Naive thymus-derived CD8-positive, alpha-beta T cell (primary cell): ENCODE measurements around the gene STRIP2. TPM values are rescaled to one million over a fixed set of nuclear protein-coding genes. Genes with fewer than 3 reads are reported as not detected.
"Not testable (repeated sequence)": the region's sequence is repeated elsewhere in the genome, so short reads cannot be mapped to it uniquely, and the experiment has no call there.

ENCODE experiments used
- ATAC-seq, 2 donors: fragments of 150-1000 bp; cut with Tn5 transposase in 1 of 2; sonication (Bioruptor Pico), chemical (Tn5 transposase) in 1 of 2; 1 replicate in 1 of 2; 2 replicates in 1 of 2; pipeline ENCODE4 v1.10.0; 2021; ENCODE audit warnings: mild to moderate bottlenecking in 2 of 2, moderate library complexity in 2 of 2
- POLR2A ChIA-PET: fragments of 350-600 bp; sonication (Branson Sonifier 250); formaldehyde crosslinking; loops from one replicate; lab custom pipeline; 2021; ENCODE audit warnings: antibody characterized with exemption; lab: Charles Lee
- DNase-seq, 10 donors: peaks; one replicate each; pipeline versions ENCODE4 v3.0.0 to v3.0.0-alpha.2; 2020 to 2022
- H3K27ac Mint-ChIP-seq, 10 donors: one replicate each; pipeline ENCODE4 v1.8.0; 2020 to 2022; ENCODE audit warnings: mild to moderate bottlenecking in 10 of 10, mixed read lengths in 10 of 10, moderate library complexity in 4 of 10, inconsistent platforms in 1 of 10
- H3K27me3 Mint-ChIP-seq, 5 donors: one replicate each; pipeline ENCODE4 v1.8.0; 2021 to 2022; ENCODE audit warnings: mixed read lengths in 5 of 5
- H3K36me3 Mint-ChIP-seq, 3 donors: one replicate each; pipeline ENCODE4 v1.8.0; 2020 to 2022; ENCODE audit warnings: mixed read lengths in 3 of 3, mild to moderate bottlenecking in 2 of 3, inconsistent platforms in 1 of 3
- H3K4me1 Mint-ChIP-seq, 4 donors: one replicate each; pipeline ENCODE4 v1.8.0; 2021 to 2022; ENCODE audit warnings: mixed read lengths in 4 of 4
- H3K4me3 Mint-ChIP-seq, 10 donors: one replicate each; pipeline ENCODE4 v1.8.0; 2020 to 2022; ENCODE audit warnings: mild to moderate bottlenecking in 10 of 10, mixed read lengths in 10 of 10, moderate library complexity in 6 of 10, inconsistent platforms in 1 of 10
- H3K9me3 Mint-ChIP-seq, 9 donors: one replicate each; pipeline ENCODE4 v1.8.0; 2020 to 2022; ENCODE audit warnings: mixed read lengths in 9 of 9, mild to moderate bottlenecking in 3 of 9, inconsistent platforms in 1 of 9, moderate library complexity in 1 of 9
- polyA plus RNA-seq, 3 donors: library from polyadenylated mRNA; unstranded; fragments of 300-500 nt; fragmentation: Illumina TruSeq; gene quantifications; one replicate each; pipeline ENCODE4 v1.2.3, GENCODE V29; 2021
- total RNA-seq, 8 experiments: library from RNA in 2 of 8; stranded (reverse) in 2 of 8; gene quantifications; one replicate each; pipeline ENCODE4 v1.2.3 and lab custom pipeline; 2021 to 2026

The STRIP2 gene
- total and polyA plus RNA-seq, 5 experiments from 2014 or later: 0.11 TPM; not detected in 4

DNA sequence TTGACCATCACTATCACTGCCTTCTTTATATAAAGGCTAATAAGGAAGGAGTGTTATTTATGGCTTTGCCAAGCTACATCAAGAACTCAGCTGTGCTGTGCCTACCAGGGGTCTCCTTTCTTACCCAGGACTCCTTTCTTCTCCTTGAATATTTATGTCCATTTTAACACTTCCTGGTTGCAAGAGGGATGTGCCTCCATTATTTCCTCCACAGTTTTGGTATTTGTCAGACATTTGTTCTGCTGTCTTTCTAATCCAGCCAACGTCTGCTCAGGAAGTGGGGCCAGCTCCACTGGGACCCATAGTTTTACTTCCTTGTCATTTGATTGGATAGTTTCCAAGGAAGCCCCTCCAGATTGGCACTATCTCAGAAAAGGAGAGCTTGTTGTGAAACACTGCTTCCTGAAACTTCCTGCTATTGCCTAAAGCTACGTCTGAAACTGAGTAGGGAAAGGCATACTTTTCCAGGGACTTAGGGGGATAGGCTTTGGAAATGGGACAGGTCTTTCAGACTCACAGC lies 6.6 kb upstream of the STRIP2 start:
- H3K9me3 Mint-ChIP-seq: no peaks in the 10 kb centered on the region
- DNase-seq (no peak), ATAC-seq (no peak)
- H3K36me3 Mint-ChIP-seq: peaks cover 6 to 56% (median 37%) of the 10 kb centered on the region in 3 donors
- H3K4me3 Mint-ChIP-seq: no peak overlapping the region
- peaks cover 3 to 12% (median 7%) of the 10 kb centered on the region in 4 donors for H3K4me1 Mint-ChIP-seq
- POLR2A ChIA-PET: no interaction called here
- H3K27me3 Mint-ChIP-seq: peaks cover under 1 to 5% (median 1%) of the 10 kb centered on the region in 5 donors
- H3K27ac Mint-ChIP-seq: no peak overlapping the region

DNA sequence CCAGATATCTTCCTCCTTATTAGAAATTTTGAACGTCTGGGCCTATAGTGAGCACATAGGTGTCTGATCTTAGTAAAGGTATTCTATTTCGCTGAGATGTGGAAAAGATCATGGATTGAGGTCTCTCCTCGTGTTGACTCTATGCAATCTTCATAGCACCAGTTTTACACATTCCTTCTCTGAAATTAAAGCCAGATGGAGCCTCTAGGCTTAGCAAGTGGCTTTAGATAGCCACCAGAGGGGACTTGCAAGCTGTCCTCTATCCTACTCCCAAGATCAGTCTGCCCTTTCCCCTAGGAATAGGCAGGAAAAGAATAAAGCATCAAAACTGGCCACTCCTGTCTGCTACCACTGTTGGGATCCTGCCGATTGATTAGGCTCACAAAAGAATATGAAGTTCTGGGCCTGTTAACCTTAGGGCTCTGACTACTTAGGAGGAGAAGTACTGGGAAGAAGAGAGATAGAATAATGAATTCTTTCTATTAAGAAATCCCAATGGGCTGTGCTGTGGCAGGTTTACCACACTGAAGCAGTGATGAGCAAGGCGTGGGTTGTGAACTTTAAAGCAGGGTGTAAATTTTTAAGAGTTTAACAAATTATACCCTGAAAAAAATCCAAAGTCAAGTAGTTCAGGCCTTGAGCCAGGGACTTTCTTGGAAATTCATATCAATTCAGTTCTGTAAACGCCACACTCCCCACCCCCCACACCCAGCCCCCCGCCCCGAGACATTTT lies 2.2 kb upstream of the STRIP2 start:
- Mint-ChIP-seq H3K27ac (no peak overlapping the region), H3K9me3 (no peaks in the 10 kb centered on the region), H3K4me1 (peaks cover 15 to 24% (median 17%) of the 10 kb centered on the region in 4 donors), H3K36me3 (peaks cover 6 to 11% (median 8%) of the 10 kb centered on the region in 3 donors), H3K27me3 (peaks cover 23 to 36% (median 26%) of the 10 kb centered on the region in 5 donors), H3K4me3 (peak overlapping the region in 2 of 10 donors; percentile 52 to 96)
- DNase-seq: no peak
- POLR2A ChIA-PET: no interaction called here
- ATAC-seq: no peak

DNA sequence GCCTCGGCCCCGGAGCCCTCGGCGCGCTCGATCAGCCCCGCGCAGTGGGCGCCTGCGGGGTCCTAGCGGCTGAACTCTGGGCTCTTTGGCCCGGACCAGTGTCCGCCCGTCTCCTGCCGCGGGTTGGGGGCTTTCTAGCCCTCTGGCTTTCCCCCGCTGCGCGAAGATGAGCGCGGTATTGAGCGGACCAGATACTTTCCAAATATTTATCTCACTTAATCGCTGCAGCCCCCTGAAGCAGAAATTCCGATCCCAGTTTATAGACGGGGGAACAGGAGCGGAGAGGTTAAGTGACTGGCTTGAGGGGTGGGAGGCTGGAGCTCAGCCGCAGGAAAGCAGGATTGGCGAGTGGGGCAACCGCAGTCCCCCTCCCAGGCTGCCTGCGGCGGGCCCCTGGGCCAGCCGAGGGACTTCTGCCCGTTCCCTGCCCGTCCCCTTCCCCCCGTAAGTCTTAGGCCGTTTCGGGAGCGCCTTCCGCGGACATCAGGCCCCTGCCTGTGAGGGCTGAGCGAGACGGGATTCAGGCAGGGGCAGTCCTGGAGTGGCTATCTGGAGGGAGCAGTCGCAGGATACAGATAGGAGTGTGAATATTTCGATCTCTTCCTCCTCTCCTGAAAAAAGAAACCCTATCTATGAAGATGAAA lies 565 bp downstream of the STRIP2 start:
- POLR2A ChIA-PET: interaction anchor here (0.6 to 1.0 kb wide), 2 partner anchors 10 to 661 kb away, joined by 3 read pairs; no protein-coding TSS in a partner anchor
- no peaks in the 10 kb centered on the region for H3K9me3 Mint-ChIP-seq
- peaks cover 24 to 39% (median 32%) of the 10 kb centered on the region in 5 donors for H3K27me3 Mint-ChIP-seq
- no peaks in the 10 kb centered on the region for H3K36me3 Mint-ChIP-seq
- peak overlapping the region; percentile 68 to 96 (median 90) for H3K4me3 Mint-ChIP-seq
- ATAC-seq: no peak
- DNase-seq: peak in 1 of 10 donors; percentile 8
- H3K4me1 Mint-ChIP-seq: peaks cover 15 to 24% (median 17%) of the 10 kb centered on the region in 4 donors
- peak overlapping the region in 1 of 10 donors; percentile 50 for H3K27ac Mint-ChIP-seq

DNA sequence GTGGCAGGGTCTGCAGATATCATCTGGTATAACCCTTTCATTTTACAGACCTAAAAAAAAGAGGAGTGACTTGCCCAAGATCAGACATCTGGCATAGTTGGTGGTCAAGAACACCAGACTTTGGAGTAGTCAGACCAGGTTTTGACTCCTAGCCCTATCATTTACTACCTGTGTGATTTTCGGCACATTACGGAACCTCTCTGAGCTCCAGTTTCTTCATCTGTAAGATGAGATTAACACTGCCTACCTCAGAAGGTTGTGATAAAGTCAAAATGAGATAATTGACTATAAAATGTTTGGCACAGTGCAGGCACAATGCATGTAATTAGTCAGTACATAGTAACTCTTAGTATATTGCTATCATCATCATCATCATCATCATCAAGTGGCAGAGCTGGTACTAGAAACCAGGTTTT lies 1.2 kb downstream of the STRIP2 start:
- no peaks in the 10 kb centered on the region for H3K9me3 Mint-ChIP-seq
- H3K27me3 Mint-ChIP-seq: peaks cover 26 to 45% (median 33%) of the 10 kb centered on the region in 5 donors
- DNase-seq (no peak), ATAC-seq (no peak)
- H3K4me1 Mint-ChIP-seq: peaks cover 15 to 24% (median 17%) of the 10 kb centered on the region in 4 donors
- POLR2A ChIA-PET: interaction anchor here (0.6 kb wide), 1 partner anchor 1106 kb away, joined by 5 read pairs; no protein-coding TSS in a partner anchor
- H3K27ac Mint-ChIP-seq: no peak overlapping the region
- no peaks in the 10 kb centered on the region for H3K36me3 Mint-ChIP-seq
- H3K4me3 Mint-ChIP-seq: peak overlapping the region; percentile 68 to 96 (median 86)

DNA sequence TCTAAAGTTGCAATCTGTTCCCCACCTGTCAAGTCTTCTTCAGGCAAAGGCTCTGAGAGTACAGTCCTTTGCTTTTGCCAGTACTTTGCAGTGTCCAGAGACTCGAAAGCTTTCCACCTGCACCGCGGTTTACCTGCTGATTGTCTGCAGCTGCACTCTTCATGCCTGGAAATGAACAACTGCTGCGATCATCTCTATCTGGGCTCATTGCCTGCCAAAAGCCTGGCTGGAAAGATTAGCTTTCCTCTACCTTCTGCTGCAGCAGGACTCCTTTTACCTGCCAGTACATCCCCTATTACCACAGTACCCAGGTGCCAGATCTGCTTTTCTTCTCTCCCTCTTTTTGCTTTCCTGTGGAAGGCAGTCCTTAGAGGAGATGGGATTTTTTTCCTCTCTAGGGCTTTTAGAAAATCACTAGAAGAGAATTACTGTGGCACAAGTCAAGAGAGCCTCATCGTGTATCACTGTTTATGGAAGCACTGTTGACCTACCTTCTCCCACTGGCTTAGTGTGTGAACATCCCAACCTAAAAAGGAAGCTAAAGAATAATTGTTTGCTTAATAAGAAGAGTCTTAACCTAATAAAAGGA lies 2.2 kb downstream of the STRIP2 start:
- H3K9me3 Mint-ChIP-seq: no peaks in the 10 kb centered on the region
- POLR2A ChIA-PET: no interaction called here
- DNase-seq (no peak), ATAC-seq (no peak)
- H3K36me3 Mint-ChIP-seq: no peaks in the 10 kb centered on the region
- H3K27ac Mint-ChIP-seq: no peak overlapping the region
- H3K27me3 Mint-ChIP-seq: peaks cover 26 to 49% (median 33%) of the 10 kb centered on the region in 5 donors
- peaks cover 15 to 24% (median 17%) of the 10 kb centered on the region in 4 donors for H3K4me1 Mint-ChIP-seq
- peak overlapping the region in 4 of 10 donors; percentile 2 to 49 (median 14) for H3K4me3 Mint-ChIP-seq

DNA sequence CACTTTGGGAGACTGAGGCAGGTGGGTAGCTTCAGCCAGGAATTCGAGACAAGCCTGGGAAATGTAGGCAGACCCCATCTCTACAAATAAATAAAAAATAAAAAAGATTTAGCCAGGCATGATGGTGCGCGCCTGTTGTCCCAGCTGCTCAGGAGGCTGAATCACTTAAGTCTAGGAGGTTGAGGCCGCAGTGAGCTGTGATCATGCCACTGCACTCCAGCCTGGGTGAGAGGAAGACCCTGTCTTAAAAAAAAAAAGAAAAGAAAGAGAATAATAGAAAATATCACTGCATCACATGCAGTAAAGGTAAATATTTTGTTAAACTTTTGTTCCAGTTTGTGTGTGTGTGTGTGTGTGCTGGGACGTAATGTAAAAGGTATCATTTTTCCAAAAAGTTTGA lies 3.0 kb downstream of the STRIP2 start:
- no peak for ATAC-seq
- POLR2A ChIA-PET: no interaction called here
- no peak for DNase-seq
- H3K4me3 Mint-ChIP-seq: no peak overlapping the region
- no peaks in the 10 kb centered on the region for H3K9me3 Mint-ChIP-seq
- no peak overlapping the region for H3K27ac Mint-ChIP-seq
- H3K36me3 Mint-ChIP-seq: no peaks in the 10 kb centered on the region
- peaks cover 15 to 24% (median 17%) of the 10 kb centered on the region in 4 donors for H3K4me1 Mint-ChIP-seq
- H3K27me3 Mint-ChIP-seq: peaks cover 26 to 49% (median 32%) of the 10 kb centered on the region in 5 donors

DNA sequence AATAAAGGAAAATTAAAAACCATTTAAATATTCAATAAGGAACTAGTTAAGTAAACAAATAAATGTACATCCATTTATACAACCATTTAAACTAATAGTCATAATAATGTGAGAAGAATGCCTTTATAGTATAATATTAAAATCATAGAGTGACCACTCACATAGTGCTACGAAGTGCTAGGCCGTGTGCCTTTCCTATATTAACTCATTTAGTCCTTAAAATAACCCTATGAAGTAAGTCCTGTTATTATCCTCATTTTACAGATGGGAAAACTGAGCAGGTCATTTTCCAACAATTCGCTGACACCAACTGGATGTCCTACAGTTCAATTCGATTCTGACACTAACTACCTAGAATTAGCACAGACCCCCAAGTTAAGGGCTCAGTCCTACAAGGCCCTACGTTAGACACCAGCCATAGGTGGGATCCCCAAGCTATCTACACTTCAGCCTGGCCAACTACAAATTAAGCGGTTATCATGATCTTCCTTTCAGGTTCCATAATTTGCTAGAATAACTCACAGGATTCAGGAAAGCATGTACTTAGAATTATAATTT lies 4.1 kb downstream of the STRIP2 start:
- Mint-ChIP-seq H3K36me3 (no peaks in the 10 kb centered on the region), H3K27ac (no peak overlapping the region), H3K9me3 (no peaks in the 10 kb centered on the region), H3K27me3 (peaks cover 18 to 37% (median 25%) of the 10 kb centered on the region in 5 donors), H3K4me3 (no peak overlapping the region), H3K4me1 (peaks cover 9 to 16% (median 10%) of the 10 kb centered on the region in 4 donors)
- ATAC-seq: no peak
- POLR2A ChIA-PET: no interaction called here
- no peak for DNase-seq

DNA sequence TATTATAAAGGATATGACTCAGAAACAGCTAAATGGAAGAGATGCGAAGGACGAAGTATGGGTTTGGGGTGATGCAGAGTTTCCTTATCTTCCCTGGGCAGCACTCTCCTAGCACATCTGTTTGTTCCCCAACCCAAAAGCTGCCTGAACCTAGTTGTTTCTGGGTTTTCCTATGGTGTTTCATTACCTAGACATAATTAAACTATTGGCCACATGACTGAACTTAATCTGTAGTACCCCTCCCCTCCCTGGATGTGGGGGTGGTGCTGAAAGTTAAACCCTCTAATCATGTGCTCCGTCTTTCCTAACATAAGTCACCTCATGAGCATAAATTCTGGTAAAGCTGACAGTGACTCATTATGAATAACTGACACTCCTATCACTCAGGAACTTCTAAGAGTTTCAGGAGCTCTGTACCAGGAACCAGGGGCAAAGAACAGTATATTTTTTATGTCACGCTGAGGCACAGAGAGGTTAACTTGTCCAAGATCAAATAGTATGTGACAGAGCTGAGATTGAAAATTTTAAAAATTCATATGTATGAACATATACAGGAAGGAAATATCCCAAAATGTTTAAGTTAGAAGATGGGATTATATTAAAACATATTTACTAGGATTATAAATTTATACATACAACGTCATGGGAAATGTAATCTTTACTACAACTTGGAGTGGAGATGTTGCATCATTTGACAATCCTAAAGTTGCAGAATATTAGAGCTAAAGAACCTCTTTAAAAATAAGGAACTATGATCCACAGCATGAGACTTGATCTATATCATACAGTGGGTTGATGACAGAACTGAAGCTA lies 4.8 kb downstream of the STRIP2 start:
- POLR2A ChIA-PET: interaction anchor here (0.6 to 1.2 kb wide), 2 partner anchors 14 to 26 kb away, joined by 3 read pairs; no protein-coding TSS in a partner anchor
- H3K36me3 Mint-ChIP-seq: no peaks in the 10 kb centered on the region
- H3K9me3 Mint-ChIP-seq: no peaks in the 10 kb centered on the region
- no peak overlapping the region for H3K27ac Mint-ChIP-seq
- ATAC-seq: no peak
- H3K27me3 Mint-ChIP-seq: peaks cover 17 to 36% (median 25%) of the 10 kb centered on the region in 5 donors
- no peak for DNase-seq
- H3K4me3 Mint-ChIP-seq: no peak overlapping the region
- H3K4me1 Mint-ChIP-seq: peaks cover 5 to 9% (median 8%) of the 10 kb centered on the region in 4 donors

DNA sequence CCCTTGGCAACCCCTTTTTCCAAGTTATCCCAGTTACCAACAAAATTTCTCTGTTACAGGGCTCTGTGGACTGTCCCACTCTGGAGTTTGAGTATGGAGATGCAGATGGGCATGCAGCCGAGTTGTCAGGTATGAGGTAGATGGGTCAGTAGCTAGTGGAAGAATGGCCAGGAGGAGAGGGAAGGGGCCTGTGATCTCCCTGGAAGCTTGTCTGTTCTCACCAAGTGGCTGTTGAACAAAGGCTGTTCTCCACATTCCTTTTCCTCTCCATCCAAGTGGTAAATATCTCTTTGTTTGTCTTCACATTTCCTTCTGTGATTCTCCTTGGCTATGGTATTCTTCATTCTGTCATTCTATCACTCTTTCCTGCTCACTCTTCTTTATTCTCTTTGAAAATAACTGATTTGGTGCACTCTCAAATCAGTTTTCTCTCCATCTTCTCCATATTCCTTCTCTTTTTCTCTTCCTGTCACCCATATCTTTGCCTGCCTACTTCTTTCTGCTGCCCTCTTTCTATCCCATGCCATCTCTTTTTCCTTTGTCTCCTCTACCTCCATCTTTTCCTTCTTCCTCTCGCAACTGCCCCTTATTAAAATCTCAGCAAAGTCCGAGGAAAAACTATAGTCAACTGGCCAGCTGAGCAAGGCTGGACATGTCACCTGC lies 5.9 kb downstream of the STRIP2 start:
- POLR2A ChIA-PET: interaction anchor here (0.6 to 1.2 kb wide), 2 partner anchors 13 to 27 kb away, joined by 3 read pairs; no protein-coding TSS in a partner anchor
- H3K4me1 Mint-ChIP-seq: peaks cover 3 to 6% (median 4%) of the 10 kb centered on the region in 4 donors
- ATAC-seq (no peak), DNase-seq (no peak)
- no peak overlapping the region for H3K4me3 Mint-ChIP-seq
- H3K36me3 Mint-ChIP-seq: no peaks in the 10 kb centered on the region
- H3K27ac Mint-ChIP-seq: peak overlapping the region in 1 of 10 donors; percentile 53
- peaks cover 15 to 31% (median 22%) of the 10 kb centered on the region in 5 donors for H3K27me3 Mint-ChIP-seq
- H3K9me3 Mint-ChIP-seq: no peaks in the 10 kb centered on the region

DNA sequence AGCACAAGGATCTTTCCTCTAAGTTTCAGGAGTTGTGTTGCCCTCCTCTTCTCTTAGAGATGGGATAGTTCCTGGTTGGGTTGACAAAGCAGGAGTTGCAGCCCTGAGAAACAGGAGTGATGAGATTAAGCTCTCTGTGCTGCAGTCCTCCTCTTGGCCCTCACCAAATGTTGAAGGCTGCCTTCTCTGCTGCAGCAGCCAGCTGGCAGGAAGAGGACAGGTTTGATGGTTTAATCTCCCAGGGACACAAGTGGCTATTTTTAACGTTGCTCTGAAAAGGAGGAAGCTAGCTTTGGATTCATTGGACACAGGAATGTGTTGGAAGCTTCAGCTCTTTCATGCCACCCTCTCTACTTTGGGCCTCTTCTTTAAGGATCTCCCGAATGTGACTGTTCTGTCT lies 9.4 kb downstream of the STRIP2 start:
- ATAC-seq: no peak
- POLR2A ChIA-PET: no interaction called here
- DNase-seq: no peak
- no peak overlapping the region for H3K27ac Mint-ChIP-seq
- H3K9me3 Mint-ChIP-seq: peaks cover 0 to 5% (median under 1%) of the 10 kb centered on the region in 9 donors
- no peak overlapping the region for H3K4me3 Mint-ChIP-seq
- H3K27me3 Mint-ChIP-seq: peaks cover 0 to 14% (median 8%) of the 10 kb centered on the region in 5 donors
- H3K4me1 Mint-ChIP-seq: no peaks in the 10 kb centered on the region
- peaks cover 0 to 8% (median 3%) of the 10 kb centered on the region in 3 donors for H3K36me3 Mint-ChIP-seq

DNA sequence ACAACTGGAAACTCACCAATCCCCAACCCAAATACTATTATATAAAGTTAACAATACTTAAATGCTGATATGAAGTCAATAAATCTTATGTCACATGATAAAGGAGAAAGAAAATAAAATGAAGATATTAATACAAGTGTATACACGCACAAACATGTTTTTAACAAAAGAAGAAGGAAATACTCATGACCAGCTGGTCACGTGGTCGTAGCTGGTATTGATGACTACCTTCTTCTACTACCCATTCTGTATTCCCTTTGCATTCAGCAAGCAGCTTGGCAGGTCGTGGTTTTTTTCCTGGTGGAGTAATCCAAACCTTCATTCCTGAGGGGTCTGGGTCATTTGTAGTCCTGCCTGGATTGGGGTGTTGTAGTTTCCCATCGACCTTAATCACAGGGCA lies 10.5 kb downstream of the STRIP2 start:
- not testable (repeated sequence) for H3K4me1 Mint-ChIP-seq, ATAC-seq, H3K4me3 Mint-ChIP-seq, H3K27ac Mint-ChIP-seq, DNase-seq, H3K27me3 Mint-ChIP-seq
- Mint-ChIP-seq H3K36me3 (peaks cover 0 to 20% (median 8%) of the 10 kb centered on the region in 3 donors), H3K9me3 (peaks cover 0 to 15% (median 8%) of the 10 kb centered on the region in 9 donors)
- POLR2A ChIA-PET: interaction anchor here (1.0 kb wide), 1 partner anchor 10 kb away, joined by 3 read pairs; the partner anchor contains the start of gene STRIP2
